GM21447 (cell line): ENCODE measurements around the gene CUL3.
"Not testable (repeated sequence)": the region's sequence is repeated elsewhere in the genome, so short reads cannot be mapped to it uniquely, and the experiment has no call there.

Source experiments
- ATAC-seq: cut with Tn5 transposase; IDR thresholded peaks from one replicate; pipeline ENCODE4 v1.9.1; 2021; ENCODE audit not compliant: unreplicated experiment

Gene CUL3

GRCh38 chr2:224585211-224586088, at the start of gene CUL3:
Gene CUL3 (minus strand): TSS chr2:224585363. CDS start chr2:224585009, 354 bp downstream.
- ATAC-seq = peak; percentile 82

- no peak for ATAC-seq
These were observed 45.7 kb upstream of the CUL3 start for GRCh38 chr2:224630659-224631550.

- no peak for ATAC-seq
These were observed 43.3 kb upstream of the CUL3 start for GRCh38 chr2:224628416-224628815.

- no peak for ATAC-seq
These were observed 41.6 kb upstream of the CUL3 start for GRCh38 chr2:224626735-224627134.

GRCh38 chr2:224613543-224614286, 28.6 kb upstream of the CUL3 start:
- ATAC-seq = no peak

GRCh38 chr2:224612578-224612977, 27.4 kb upstream of the CUL3 start:
- ATAC-seq = no peak

- no peak for ATAC-seq
These were observed 26.8 kb upstream of the CUL3 start for GRCh38 chr2:224611938-224612337.

- ATAC-seq = no peak
These were observed 22.9 kb upstream of the CUL3 start for GRCh38 chr2:224608104-224608503.

GRCh38 chr2:224603746-224604500, 18.8 kb upstream of the CUL3 start:
- not testable (repeated sequence) for ATAC-seq

- ATAC-seq = not testable (repeated sequence)
These were observed 17.7 kb upstream of the CUL3 start for GRCh38 chr2:224602778-224603375.

- ATAC-seq = no peak
These were observed 16.8 kb upstream of the CUL3 start for GRCh38 chr2:224601923-224602322.

GRCh38 chr2:224598678-224599077, 13.5 kb upstream of the CUL3 start:
- ATAC-seq = no peak

- ATAC-seq = peak; percentile 46
These were observed 11.1 kb upstream of the CUL3 start for GRCh38 chr2:224596289-224596688.

- ATAC-seq = no peak
These were observed 10.4 kb upstream of the CUL3 start for GRCh38 chr2:224595518-224595917.

GRCh38 chr2:224594840-224595239, 9.7 kb upstream of the CUL3 start:
- no peak for ATAC-seq

GRCh38 chr2:224591220-224591619, 6.1 kb upstream of the CUL3 start:
- ATAC-seq = no peak

GRCh38 chr2:224586127-224586695, 1.0 kb upstream of the CUL3 start:
- no peak for ATAC-seq

- peak; percentile 33 for ATAC-seq
These were observed 365 bp downstream of the CUL3 start for GRCh38 chr2:224584785-224585210.

- ATAC-seq = no peak
These were observed 915 bp downstream of the CUL3 start for GRCh38 chr2:224584111-224584784.
